ENCODE measurements around the gene CEND1. TPM values are rescaled to one million over a fixed set of nuclear protein-coding genes. Genes with fewer than 3 reads are reported as not detected.

Gene CEND1
- total and polyA plus RNA-seq, 2 donors from 2014 or later: 0.16 to 3.6 TPM

- Histone ChIP-seq H3K4me1 (ENCODE audit: control insufficient read depth in 2 of 3, insufficient read depth in 2 of 3, low read depth in 1 of 3, low read length in 3 of 3) (peaks cover 0 to 22% (median 8%) of the 10 kb centered on the region in 3 donors), H3K9me3 (ENCODE audit: control insufficient read depth in 2 of 3, insufficient read depth in 1 of 3, low read length in 3 of 3) (no peaks in the 10 kb centered on the region), H3K4me3 (ENCODE audit: low read length in 3 of 3) (peak overlapping the region; percentile 47 to 79 (median 73)), H3K36me3 (ENCODE audit: control insufficient read depth in 2 of 3, insufficient read depth in 3 of 3, low read length in 3 of 3) (no peaks in the 10 kb centered on the region), H3K27me3 (ENCODE audit: control insufficient read depth, insufficient read depth, low read length) (no peaks in the 10 kb centered on the region), H3K9ac (ENCODE audit: low read length in 3 of 3) (peak overlapping the region in 2 of 3 donors; percentile 32 to 70), H3K27ac (ENCODE audit: low read depth in 2 of 2, low read length in 2 of 2) (peak overlapping the region; percentile 54 to 80)
- intact Hi-C loops (cut with DNase I): no loop called here
- peak; percentile 89 to 93 (median 91) for DNase-seq
- TF ChIP-seq CTCF (IDR thresholded peaks at IDR 0.05; ENCODE audit: borderline replicate concordance, extremely low read depth, insufficient read depth): no peak
- no peak for FAIRE-seq
These were observed 7.6 kb upstream of the CEND1 start for GRCh38 chr11:797296-798092.

DNA sequence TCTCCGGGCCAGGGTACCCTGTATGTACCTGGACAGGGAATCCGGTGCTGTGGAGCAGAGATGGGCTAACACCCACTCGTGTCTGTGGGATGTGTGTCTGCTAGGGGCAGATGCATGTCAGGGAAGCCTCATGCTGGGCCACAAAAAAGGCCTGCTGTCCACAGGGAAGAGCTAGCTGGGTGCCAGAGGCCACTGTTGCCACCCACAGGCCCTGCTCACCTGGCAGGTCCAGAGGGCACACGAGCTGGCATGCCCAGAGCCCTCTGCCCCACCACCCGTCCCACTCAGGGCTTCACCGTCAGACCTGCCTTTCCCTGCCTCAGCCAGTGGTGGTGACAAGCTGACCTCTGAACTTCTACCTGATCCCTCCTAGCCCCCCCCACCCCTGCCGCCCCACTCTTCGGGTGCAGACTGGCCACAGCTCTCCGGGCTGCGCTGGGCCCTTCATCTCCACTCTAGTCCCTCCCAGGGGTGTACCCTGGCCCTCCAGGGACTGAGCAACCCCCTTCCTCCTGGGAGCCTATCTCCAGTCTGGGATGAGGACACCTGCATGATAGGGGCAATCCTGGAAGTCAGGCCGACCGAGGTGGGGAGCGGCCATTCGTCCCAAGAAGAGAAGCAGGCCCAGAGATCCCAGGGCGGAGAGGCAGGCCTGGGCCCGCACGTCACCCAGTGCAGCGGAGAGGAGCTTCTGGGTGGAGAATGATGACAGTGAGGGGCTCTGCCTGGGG lies 6.8 kb upstream of the CEND1 start:
- DNase-seq: peak in 1 of 5 donors; percentile 81

More for the DNA sequence above, 6.8 kb upstream of the CEND1 start:
- no peak for FAIRE-seq
- Histone ChIP-seq H3K27me3 (ENCODE audit: control insufficient read depth, insufficient read depth, low read length) (no peaks in the 10 kb centered on the region), H3K27ac (ENCODE audit: low read depth in 2 of 2, low read length in 2 of 2) (peak overlapping the region; percentile 29 to 80), H3K4me3 (ENCODE audit: low read length in 3 of 3) (peak overlapping the region; percentile 58 to 79 (median 73)), H3K36me3 (ENCODE audit: control insufficient read depth in 2 of 3, insufficient read depth in 3 of 3, low read length in 3 of 3) (no peaks in the 10 kb centered on the region), H3K9me3 (ENCODE audit: control insufficient read depth in 2 of 3, insufficient read depth in 1 of 3, low read length in 3 of 3) (no peaks in the 10 kb centered on the region), H3K4me1 (ENCODE audit: control insufficient read depth in 2 of 3, insufficient read depth in 2 of 3, low read depth in 1 of 3, low read length in 3 of 3) (peaks cover 0 to 22% (median 8%) of the 10 kb centered on the region in 3 donors), H3K9ac (ENCODE audit: low read length in 3 of 3) (peak overlapping the region in 2 of 3 donors; percentile 70 to 85)
- no peak for TF ChIP-seq CTCF (IDR thresholded peaks at IDR 0.05; ENCODE audit: borderline replicate concordance, extremely low read depth, insufficient read depth)
- intact Hi-C loops (cut with DNase I): no loop called here

Measured in kidney (tissue), 14 donors.